Activated CD4-positive, alpha-beta T cell treated with anti-CD3 and anti-CD28 coated beads for 4 hours (primary cell): ENCODE data around the gene SMYD3.

Experiments
- DNase-seq, 2 donors: peaks; one replicate each; pipeline ENCODE4 v3.0.0-alpha.2; 2020

The SMYD3 gene

GRCh38 chr1:246462986-246463385 is 44.1 kb downstream of the SMYD3 start:
- no peak for DNase-seq

GRCh38 chr1:246460406-246460805 is 46.7 kb downstream of the SMYD3 start:
- DNase-seq: no peak

DNA sequence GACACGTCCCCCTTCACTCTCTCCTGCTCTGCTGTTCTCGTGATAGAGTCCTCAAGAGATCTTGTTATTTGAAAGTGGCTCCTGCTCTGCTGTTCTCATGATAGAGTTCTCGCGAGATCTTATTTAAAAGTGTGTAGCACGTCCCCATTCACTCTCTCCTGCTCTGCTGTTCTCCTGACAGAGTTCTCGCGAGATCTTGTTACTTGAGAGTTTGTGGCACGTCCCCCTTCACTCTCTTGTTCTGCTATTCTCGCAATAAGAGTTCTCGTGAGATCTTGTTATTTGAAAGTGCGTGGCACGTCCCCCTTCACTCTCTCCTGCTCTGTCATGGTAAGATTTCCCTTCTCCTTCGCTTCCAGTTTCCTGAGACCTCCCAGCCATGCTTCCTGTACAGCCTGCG is 47.9 kb downstream of the SMYD3 start:
- DNase-seq: no peak

- no peak for DNase-seq
Measured at GRCh38 chr1:246455476-246455875, 51.6 kb downstream of the SMYD3 start.

GRCh38 chr1:246454655-246455054 is 52.4 kb downstream of the SMYD3 start:
- DNase-seq: no peak

DNA sequence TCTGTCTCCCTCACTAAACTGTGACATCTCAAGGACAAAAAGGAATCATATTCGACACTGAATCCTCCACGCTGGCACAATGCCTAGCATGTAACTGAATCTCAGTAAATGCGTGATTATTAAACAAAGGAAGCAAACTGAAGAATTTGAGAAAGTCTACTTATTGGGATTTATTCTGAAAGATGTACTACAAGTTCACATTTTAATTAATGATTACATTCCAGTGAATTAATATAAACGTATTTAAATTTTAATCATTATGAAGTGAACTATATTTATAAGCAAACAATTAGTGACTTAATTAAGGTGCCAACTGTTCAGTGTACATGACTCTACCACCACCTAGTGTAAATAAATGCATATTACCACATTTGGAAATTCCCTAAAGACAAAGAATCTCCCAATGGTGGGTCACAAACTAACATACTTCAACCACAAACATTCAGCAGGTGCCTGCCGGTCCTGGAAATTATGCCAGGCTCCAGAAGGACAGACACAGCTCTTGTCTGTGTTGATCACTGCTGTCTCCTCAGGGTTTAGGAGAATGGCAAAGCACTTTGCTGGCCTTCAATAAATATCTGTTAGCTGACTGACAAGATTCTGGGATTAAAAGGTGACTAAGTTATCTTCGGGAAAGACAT is 56.3 kb downstream of the SMYD3 start:
- DNase-seq: no peak

GRCh38 chr1:246448373-246448772 is 58.7 kb downstream of the SMYD3 start:
- no peak for DNase-seq

GRCh38 chr1:246447501-246447900 is 59.6 kb downstream of the SMYD3 start:
- no peak for DNase-seq

DNA sequence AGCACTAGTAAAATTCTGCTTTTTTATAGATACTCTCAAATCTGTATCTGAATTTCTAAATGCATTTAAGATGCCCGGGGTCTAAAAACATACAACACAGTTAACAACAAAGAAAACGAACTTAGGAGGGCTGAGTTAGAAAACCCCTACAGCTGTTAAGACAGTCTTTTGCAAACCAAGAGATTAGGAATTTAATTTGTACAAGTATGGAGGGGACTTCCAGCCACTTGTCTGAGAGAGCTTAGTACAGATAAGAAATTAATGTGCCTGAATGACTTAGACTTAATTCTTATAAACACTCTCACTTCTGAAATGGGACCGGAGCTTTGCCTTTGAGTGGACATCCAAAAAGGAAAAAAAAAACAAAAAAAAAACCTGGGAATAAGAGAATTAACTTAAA is 61.6 kb downstream of the SMYD3 start:
- DNase-seq: no peak

DNA sequence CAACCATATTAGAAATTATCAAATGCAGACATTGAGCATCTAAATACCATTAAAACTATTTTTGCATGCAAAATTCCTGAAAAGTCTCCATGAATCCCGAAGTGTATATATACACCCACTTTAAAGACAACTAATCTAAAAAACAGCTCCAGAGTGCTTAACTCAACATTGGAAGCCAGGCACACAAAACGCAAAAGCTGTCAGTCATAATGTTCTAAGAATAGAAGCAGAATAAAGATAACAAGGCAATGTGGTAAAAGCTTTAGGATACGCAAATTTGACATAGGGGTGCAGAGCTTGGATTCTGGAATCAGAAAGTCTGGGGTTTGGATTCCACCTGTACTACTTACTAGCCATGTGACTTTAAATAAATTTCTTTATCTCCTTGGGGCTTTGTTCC is 62.5 kb downstream of the SMYD3 start:
- DNase-seq: no peak

- DNase-seq: no peak
Measured at GRCh38 chr1:246437961-246438360, 69.1 kb downstream of the SMYD3 start.

DNA sequence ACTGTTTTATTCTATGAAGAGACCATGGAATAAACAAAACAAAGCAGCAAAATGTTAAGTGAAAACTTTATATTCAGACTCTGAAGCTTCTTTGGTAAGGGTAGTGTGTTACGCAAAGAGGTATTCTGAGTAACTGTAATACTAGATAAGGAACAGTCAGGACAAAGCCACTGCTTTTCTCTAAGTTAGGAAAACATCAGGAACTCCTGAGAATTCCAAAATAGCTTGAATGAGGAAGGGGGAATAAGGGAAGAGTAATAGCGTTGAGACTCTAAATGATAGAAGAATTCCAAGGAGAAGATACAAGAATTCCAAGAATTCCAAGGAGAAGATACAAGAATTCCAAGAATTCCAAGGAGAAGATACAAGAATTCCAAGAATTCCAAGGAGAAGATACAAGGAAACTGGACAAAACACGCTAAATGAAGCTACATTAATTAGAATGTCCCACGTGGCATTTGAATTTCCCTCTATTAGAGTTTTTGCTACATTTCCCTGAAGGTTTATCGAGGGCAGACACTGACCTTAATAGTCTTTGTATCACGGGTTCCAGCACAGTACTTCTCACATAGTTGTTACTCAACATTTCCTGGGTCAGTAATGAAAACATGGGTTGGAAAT is 71.5 kb downstream of the SMYD3 start:
- no peak for DNase-seq

GRCh38 chr1:246434335-246434734 is 72.7 kb downstream of the SMYD3 start:
- no peak for DNase-seq

DNA sequence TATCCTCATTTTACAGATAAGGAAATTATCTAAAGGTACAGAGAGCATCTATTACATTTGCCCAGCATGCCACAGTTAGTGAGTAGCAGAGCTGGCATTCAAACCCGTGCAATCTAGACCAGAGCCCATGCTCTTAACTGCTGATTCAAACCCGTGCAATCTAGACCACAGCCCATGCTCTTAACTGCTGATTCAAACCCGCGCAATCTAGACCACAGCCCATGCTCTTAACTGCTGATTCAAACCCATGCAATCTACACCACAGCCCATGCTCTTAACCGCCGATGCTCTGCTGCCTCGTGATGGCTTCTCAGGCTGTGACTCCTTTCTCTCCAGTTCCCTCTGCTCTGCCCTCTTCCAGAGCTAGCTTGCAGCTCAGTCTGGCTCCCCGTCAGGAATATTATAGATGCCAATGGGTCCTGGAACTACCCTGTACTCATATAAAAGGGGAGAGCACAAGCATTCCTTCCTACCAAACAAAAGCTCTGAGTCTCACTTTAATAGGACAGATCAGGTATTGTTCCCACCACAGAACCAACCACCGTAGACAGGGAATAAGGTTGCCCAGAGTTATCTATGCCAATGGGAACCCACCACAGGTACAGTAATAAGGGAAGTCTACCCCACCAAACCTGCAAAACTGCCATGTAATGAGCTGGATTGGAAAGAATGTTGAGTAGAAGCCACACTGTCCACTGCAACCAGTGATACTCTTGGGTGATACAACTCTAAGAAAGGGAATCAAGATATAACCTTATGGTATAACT is 78.4 kb downstream of the SMYD3 start:
- no peak for DNase-seq

DNA sequence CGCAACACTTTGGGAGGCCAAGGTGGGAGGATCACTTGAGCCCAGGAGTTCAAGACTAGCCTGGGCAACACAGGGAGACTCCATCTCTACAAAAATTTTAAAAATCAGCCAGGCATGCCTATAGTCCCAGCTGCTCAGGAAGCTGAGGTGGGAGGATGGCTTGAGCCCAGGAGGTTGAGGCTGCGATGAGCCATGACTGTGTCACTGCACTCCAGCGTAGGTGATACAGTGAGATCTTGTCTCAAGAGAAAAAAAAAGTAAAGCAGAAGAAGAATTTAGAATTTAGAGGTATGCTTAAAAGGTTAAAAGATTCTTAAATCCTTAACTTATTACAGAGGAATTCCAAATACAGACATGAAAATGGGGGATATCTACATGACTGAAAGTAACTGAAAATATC is 79.5 kb downstream of the SMYD3 start:
- DNase-seq: no peak

DNA sequence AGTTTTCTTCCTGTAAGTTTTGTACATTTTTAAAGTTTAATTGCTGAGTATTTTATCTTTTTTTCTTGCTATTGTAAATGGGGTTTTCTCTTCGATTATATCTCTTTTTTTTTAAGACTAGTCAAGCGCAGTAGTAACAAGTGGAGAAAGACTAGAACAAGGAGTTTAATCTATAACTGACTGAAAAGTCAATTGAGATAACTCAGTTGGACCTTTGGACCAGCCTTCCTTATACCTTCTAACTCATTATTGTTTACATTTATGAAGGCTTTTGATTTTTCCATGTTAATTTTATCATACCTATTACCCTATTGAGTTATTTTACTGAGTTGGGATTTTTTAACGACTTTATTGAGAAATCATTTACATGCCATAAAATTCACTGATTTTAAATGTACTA is 81.2 kb downstream of the SMYD3 start:
- no peak for DNase-seq

DNA sequence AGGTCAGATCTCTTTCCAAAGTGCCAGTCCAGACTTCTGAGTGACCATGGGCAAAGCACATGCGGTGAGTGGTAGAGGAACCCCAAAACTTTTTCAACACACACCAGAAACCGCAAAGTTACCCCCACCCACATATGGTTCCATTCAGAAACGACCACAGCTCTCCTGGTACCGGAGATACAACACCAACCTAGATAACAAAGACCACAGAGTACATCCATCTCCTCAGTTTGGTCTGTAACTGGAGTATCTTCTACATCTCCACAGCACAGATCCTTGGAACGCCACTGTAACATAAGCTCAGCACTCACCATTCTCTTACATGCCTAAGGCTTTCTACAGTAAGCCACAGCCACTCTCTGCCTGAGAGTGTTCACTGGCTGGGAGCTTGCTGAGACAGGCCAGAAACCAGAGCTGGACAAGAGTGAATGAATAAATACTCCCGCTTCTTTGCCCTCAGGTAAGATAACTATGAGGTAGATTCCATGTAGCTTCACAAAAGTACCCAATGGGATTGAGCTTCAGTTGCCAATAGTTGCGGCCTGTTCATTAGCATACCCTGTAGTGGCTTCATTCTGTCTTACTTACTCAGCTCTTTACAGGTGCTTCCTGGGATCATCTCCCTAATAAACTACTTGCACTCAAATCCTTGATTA is 81.8 kb downstream of the SMYD3 start:
- no peak for DNase-seq

- DNase-seq: no peak
Measured at GRCh38 chr1:246420300-246420699, 86.8 kb downstream of the SMYD3 start.

DNA sequence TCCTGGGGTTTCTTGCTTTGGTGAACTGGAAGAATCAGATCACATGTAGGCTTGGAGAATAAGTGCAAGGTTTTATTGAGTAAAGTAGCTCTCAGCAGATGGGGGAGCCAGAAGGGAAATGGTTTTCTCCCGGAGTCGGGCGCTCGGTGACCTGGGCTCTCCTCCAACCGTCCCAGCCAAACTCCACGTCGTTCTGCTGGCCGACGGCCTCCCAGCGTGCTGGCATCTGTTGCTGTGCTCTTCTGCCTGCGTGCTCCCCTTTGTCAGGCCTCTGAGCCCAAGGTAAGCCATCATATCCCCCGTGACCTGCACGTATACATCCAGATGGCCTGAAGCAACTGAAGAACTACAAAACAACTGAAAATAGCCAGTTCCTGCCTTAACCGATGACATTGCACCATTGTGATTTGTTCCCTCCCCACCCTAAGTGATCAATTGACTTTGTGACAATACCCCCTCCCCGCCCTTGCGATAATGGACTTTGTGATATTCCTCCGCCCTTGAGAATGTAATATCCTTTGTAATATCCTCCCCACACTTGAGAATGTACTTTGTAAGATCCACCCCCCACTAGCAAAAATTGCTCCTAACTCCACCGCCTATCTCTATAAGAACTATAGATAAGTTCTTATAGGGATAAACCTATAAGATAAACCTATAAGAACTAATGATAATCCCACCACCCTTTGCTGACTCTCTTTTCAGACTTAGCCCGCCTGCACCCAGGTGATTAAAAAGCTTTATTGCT is 88.3 kb downstream of the SMYD3 start:
- DNase-seq: no peak

DNA sequence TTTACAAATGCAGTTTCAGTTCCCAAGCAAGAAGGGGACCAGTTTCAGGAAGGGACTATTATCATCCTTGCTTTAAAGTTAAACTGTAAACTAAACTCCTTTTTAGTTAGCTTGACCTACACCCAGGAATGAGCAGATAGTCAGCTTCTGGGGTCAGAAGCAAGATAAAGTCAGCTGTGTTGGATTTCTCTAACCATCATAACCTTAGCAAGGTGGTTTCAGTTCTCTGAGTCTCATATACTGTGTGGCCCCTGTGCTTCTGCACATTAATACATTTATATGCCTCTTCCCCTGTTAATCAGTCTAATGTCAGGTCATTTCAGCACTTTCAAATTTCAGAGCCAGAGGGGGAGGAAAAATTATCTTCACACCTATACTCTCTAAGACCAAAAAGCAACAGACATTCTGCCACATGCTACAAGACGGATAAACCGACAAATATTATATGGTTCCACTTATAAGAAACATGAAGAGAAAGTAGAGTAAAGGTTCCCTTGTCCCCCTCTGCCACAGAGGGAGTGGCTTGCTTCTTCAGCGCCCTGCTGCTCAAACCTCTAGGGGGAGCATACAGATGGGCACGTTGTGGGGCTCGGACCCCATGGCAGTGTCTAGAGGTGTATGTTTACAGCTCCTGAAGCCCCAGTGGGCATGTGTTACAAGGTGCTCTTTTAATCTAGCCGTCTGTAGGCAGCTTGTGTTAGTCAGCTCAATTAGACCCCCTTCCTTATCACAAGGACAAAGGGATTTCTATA is 89.1 kb downstream of the SMYD3 start:
- DNase-seq: no peak

DNA sequence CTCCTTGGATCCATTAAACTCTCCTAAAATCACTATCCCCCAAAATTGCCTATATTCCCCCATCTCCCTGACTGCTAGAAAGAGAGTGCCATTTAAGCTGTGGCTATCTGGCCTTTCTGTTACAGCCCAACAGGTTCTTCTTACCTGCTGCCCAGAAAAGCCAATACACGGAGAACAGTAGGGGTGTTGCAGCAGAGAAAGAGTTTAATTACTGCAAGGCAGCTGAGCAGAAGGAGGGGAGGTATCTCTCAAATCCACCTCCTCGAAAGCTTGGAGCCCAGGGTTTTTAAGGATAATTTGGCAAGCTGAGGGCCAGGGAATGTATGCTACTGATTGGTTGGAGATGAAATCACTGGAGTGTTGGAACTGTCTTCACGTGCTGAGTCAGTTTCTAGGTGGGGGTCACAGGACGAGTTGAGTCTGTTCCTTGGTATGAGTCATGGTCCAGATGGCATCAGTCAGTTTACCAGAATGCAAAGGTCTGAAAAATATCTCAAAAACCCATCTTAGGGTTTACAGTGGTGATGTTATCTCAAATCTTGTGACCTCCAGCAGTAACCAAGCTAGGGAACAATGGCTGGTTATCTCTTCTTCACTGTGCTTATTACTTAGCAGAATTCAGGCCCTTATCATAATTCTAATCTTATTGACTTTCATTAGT is 89.8 kb downstream of the SMYD3 start:
- DNase-seq: no peak

- DNase-seq: no peak
Measured at GRCh38 chr1:246416261-246416660, 90.8 kb downstream of the SMYD3 start.
